Mesenchymal stem cell (in vitro differentiated cells and primary cell): Measurements from ENCODE around the gene PCSK6.
"Not testable (repeated sequence)": the region's sequence is repeated elsewhere in the genome, so short reads cannot be mapped to it uniquely, and the experiment has no call there.

Experiments
- DNase-seq: peaks from one replicate; pipeline ENCODE4 v3.0.0-alpha.2; 2013
- H2AFZ ChIP-seq: one replicate; pipeline ENCODE4 v1.6.1; 2013; ENCODE audit warnings: low read depth, mild to moderate bottlenecking, control low read depth, inconsistent platforms, low read length, moderate library complexity
- H2AK5ac ChIP-seq: 2 replicates; pipeline ENCODE4 v1.6.1; 2013; ENCODE audit warnings: low read length, moderate library complexity, mild to moderate bottlenecking, inconsistent platforms; ENCODE audit not compliant: severe bottlenecking
- H2BK120ac ChIP-seq: one replicate; pipeline ENCODE4 v1.6.1; 2013; ENCODE audit warnings: low read depth, mild to moderate bottlenecking, inconsistent platforms, low read length, moderate library complexity
- H2BK12ac ChIP-seq, 2 experiments: one replicate each; pipeline ENCODE4 v1.6.1; 2013; ENCODE audit warnings: inconsistent platforms in 2 of 2, low read length in 2 of 2, mild to moderate bottlenecking in 2 of 2, moderate library complexity in 2 of 2, control low read depth in 1 of 2
- H2BK15ac ChIP-seq: one replicate; pipeline ENCODE4 v1.6.1; 2013; ENCODE audit warnings: mild to moderate bottlenecking, low read depth, inconsistent platforms; ENCODE audit not compliant: poor library complexity, severe bottlenecking
- H2BK5ac ChIP-seq: 2 replicates; pipeline ENCODE4 v1.6.1; 2013; ENCODE audit warnings: low read depth, mild to moderate bottlenecking, low read length, control low read depth, inconsistent platforms; ENCODE audit not compliant: poor library complexity, severe bottlenecking
- H3K14ac ChIP-seq, 2 experiments: one replicate each; pipeline ENCODE4 v1.6.1; 2013; ENCODE audit warnings: inconsistent platforms in 2 of 2, low read length in 2 of 2, control low read depth in 1 of 2, mild to moderate bottlenecking in 1 of 2, moderate library complexity in 1 of 2
- H3K18ac ChIP-seq, 2 experiments: one replicate each; pipeline ENCODE4 v1.6.1; 2013; ENCODE audit warnings: inconsistent platforms in 2 of 2, low read length in 2 of 2, control low read depth in 1 of 2, low read depth in 1 of 2, mild to moderate bottlenecking in 1 of 2
- H3K23ac ChIP-seq, 2 experiments: one replicate each; pipeline ENCODE4 v1.6.1; 2013; ENCODE audit warnings: inconsistent platforms in 2 of 2, low read length in 2 of 2, mild to moderate bottlenecking in 2 of 2, moderate library complexity in 2 of 2, control low read depth in 1 of 2
- H3K27ac ChIP-seq: 2 replicates; pipeline ENCODE4 v1.5.1; 2013; ENCODE audit warnings: mild to moderate bottlenecking, moderate library complexity, low read length, control low read depth, inconsistent platforms; ENCODE audit not compliant: poor library complexity, severe bottlenecking
- H3K27me3 ChIP-seq, 2 experiments: 2 replicates each; pipeline versions ENCODE4 v1.6.1 to v1.7.0; 2013; ENCODE audit warnings: low read length in 2 of 2, mild to moderate bottlenecking in 2 of 2, moderate library complexity in 2 of 2, control low read depth in 1 of 2, inconsistent platforms in 1 of 2; ENCODE audit not compliant: control insufficient read depth in 1 of 2, insufficient read depth in 1 of 2
- H3K36me3 ChIP-seq, 2 experiments: 2 replicates each; pipeline versions ENCODE4 v1.6.1 to v1.7.0; 2013; ENCODE audit warnings: low read length in 2 of 2, control low read depth in 1 of 2, inconsistent platforms in 1 of 2, low read depth in 1 of 2, mild to moderate bottlenecking in 1 of 2; ENCODE audit not compliant: insufficient read depth in 2 of 2, control insufficient read depth in 1 of 2
- H3K4ac ChIP-seq, 2 experiments: one replicate each; pipeline ENCODE4 v1.6.1; 2013; ENCODE audit warnings: inconsistent platforms in 2 of 2, low read length in 2 of 2, mild to moderate bottlenecking in 2 of 2, moderate library complexity in 2 of 2, control low read depth in 1 of 2, low read depth in 1 of 2
- H3K4me1 ChIP-seq: 2 replicates; pipeline ENCODE4 v1.6.1; 2013; ENCODE audit warnings: low read depth, low read length, control low read depth; ENCODE audit not compliant: control insufficient read depth, insufficient read depth
- H3K4me2 ChIP-seq: 2 replicates; pipeline ENCODE4 v1.6.1; 2013; ENCODE audit warnings: low read length, mild to moderate bottlenecking, inconsistent platforms; ENCODE audit not compliant: poor library complexity, severe bottlenecking
- H3K4me3 ChIP-seq, 2 experiments: 2 replicates each; pipeline versions ENCODE4 v1.5.1 to v1.7.0; 2013; ENCODE audit warnings: low read length in 2 of 2, mild to moderate bottlenecking in 2 of 2, control low read depth in 1 of 2, low read depth in 1 of 2; ENCODE audit not compliant: insufficient read depth in 1 of 2
- H3K79me1 ChIP-seq: replicated peaks from 2 replicates; pipeline ENCODE4 v1.6.1; 2013; ENCODE audit warnings: mild to moderate bottlenecking, control low read depth, low read length, inconsistent platforms; ENCODE audit not compliant: poor library complexity, severe bottlenecking
- H3K9ac ChIP-seq: 2 replicates; pipeline ENCODE4 v1.7.0; 2013; ENCODE audit warnings: mild to moderate bottlenecking, low read length, moderate library complexity
- H3K9me3 ChIP-seq: 2 replicates; pipeline ENCODE4 v1.7.0; 2013; ENCODE audit warnings: mild to moderate bottlenecking, low read length; ENCODE audit not compliant: control insufficient read depth
- H4K8ac ChIP-seq: one replicate; pipeline ENCODE4 v1.6.1; 2013; ENCODE audit warnings: inconsistent platforms, mild to moderate bottlenecking, low read length, moderate library complexity
- H4K91ac ChIP-seq: one replicate; pipeline ENCODE4 v1.6.1; 2013; ENCODE audit warnings: mild to moderate bottlenecking, low read length, inconsistent platforms
- WGBS: methylation state at CpG from one replicate; pipeline ENCODE4 v1.1.7; 2013; ENCODE audit warnings: mixed read lengths; 5-methylcytosine and 5-hydroxymethylcytosine counted together

Gene PCSK6

GRCh38 chr15:101357333-101357732, 132.2 kb downstream of the PCSK6 start:
- Histone ChIP-seq H2BK12ac (no peak overlapping the region), H3K9ac (no peak overlapping the region), H3K4me2 (no peak overlapping the region), H3K14ac (peak overlapping the region in 1 of 2 experiments; percentile 41), H2BK15ac (no peak overlapping the region), H2AK5ac (no peak overlapping the region), H4K8ac (no peak overlapping the region), H3K23ac (no peak overlapping the region), H2BK120ac (no peak overlapping the region), H3K4ac (no peak overlapping the region), H3K18ac (no peak overlapping the region), H4K91ac (no peak overlapping the region), H3K9me3 (no peaks in the 10 kb centered on the region), H2AFZ (no peak overlapping the region), H3K4me3 (no peak overlapping the region), H3K4me1 (peaks cover 4% of the 10 kb centered on the region), H3K79me1 (no peaks in the 10 kb centered on the region), H3K27me3 (peaks cover 0 to 19% of the 10 kb centered on the region in 2 experiments), H3K36me3 (no peaks in the 10 kb centered on the region), H3K27ac (no peak overlapping the region), H2BK5ac (no peak overlapping the region)
- 89% methylated on average over 15 of the region's 15 CpGs for WGBS
- DNase-seq = no peak

- H2BK120ac ChIP-seq, H3K36me3 ChIP-seq, H3K14ac ChIP-seq, H3K27ac ChIP-seq, H3K4me2 ChIP-seq, H2AFZ ChIP-seq, H3K9me3 ChIP-seq, H2BK15ac ChIP-seq, H2AK5ac ChIP-seq, H2BK5ac ChIP-seq, DNase-seq, H4K91ac ChIP-seq, H3K4me3 ChIP-seq, H2BK12ac ChIP-seq, H3K18ac ChIP-seq, H4K8ac ChIP-seq, H3K4me1 ChIP-seq, H3K4ac ChIP-seq, H3K9ac ChIP-seq, H3K79me1 ChIP-seq, H3K23ac ChIP-seq: not testable (repeated sequence)
- H3K27me3 ChIP-seq = peaks cover 0 to 19% of the 10 kb centered on the region in 2 experiments
- 90% methylated on average over 4 of the region's 9 CpGs for WGBS
Observed at GRCh38 chr15:101356512-101357172, 132.9 kb downstream of the PCSK6 start.

GRCh38 chr15:101355678-101356464, 133.6 kb downstream of the PCSK6 start:
- Histone ChIP-seq H3K14ac (no peak overlapping the region), H3K27ac (no peak overlapping the region), H3K9ac (no peak overlapping the region)

DNA sequence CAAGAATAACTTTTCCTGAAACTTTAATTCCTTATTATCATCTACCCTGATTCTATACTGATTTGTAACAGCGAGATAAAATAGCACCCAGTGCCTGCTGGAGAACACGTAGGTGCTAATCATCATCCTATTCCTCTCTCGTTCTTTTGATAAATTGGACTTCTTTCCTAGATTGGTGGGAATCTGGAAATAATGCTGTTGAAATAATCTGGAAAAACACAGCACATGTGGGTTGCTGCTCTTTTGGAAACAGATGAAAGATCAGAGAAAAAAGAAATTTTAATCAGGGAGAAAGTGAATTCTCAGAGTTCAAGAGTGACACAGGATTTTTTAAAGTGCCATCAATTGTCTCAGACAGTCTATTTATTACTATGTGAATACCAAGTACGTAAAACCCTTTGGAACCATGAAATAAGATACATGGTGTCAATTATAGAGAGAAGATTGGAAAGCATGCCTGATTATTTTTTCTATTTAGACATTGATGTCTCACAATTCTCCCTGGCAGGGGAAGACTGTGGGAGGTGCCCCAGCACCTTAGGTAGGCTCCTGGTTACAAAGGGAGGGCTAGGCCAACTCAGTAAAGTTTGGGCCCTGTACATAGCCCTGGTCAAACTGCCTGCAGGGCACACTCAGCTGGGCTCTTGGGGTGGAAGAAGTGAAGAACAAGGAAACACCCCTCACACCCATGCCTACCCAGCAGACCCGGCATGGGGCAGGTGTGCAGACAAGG, 134.4 kb downstream of the PCSK6 start:
- H3K27ac ChIP-seq = no peak overlapping the region
- WGBS = 93% methylated on average over 4 of the region's 5 CpGs
- H3K14ac ChIP-seq = no peak overlapping the region
- H3K18ac ChIP-seq = no peak overlapping the region
- no peak overlapping the region for H4K8ac ChIP-seq
- no peak overlapping the region for H3K23ac ChIP-seq
- peaks cover 4% of the 10 kb centered on the region for H3K4me1 ChIP-seq
- no peaks in the 10 kb centered on the region for H3K9me3 ChIP-seq
- DNase-seq = no peak
- H2BK120ac ChIP-seq = no peak overlapping the region
- no peak overlapping the region for H2BK15ac ChIP-seq
- no peak overlapping the region for H2BK12ac ChIP-seq
- peak overlapping the region in 1 of 2 experiments; percentile 12 for H3K4me3 ChIP-seq
- no peak overlapping the region for H2AK5ac ChIP-seq
- H4K91ac ChIP-seq = no peak overlapping the region
- no peaks in the 10 kb centered on the region for H3K36me3 ChIP-seq
- H3K79me1 ChIP-seq = no peaks in the 10 kb centered on the region
- H3K4ac ChIP-seq = no peak overlapping the region
- H3K9ac ChIP-seq = no peak overlapping the region
- H3K27me3 ChIP-seq = peaks cover 0 to 11% of the 10 kb centered on the region in 2 experiments
- no peak overlapping the region for H2AFZ ChIP-seq
- no peak overlapping the region for H3K4me2 ChIP-seq
- no peak overlapping the region for H2BK5ac ChIP-seq

More at GRCh38 chr15:101355678-101356464, 133.6 kb downstream of the PCSK6 start:
- Histone ChIP-seq H3K9me3 (no peaks in the 10 kb centered on the region), H4K8ac (no peak overlapping the region), H3K36me3 (no peaks in the 10 kb centered on the region), H3K4ac (no peak overlapping the region), H2BK120ac (no peak overlapping the region), H3K27me3 (peaks cover 0 to 14% of the 10 kb centered on the region in 2 experiments), H4K91ac (no peak overlapping the region), H3K4me3 (peak overlapping the region in 1 of 2 experiments; percentile 12), H3K18ac (no peak overlapping the region), H3K4me1 (peaks cover 4% of the 10 kb centered on the region), H3K4me2 (no peak overlapping the region), H3K79me1 (no peaks in the 10 kb centered on the region), H2BK12ac (no peak overlapping the region), H2AFZ (no peak overlapping the region), H2BK15ac (no peak overlapping the region), H3K23ac (peak overlapping the region in 1 of 2 experiments; percentile 61), H2BK5ac (no peak overlapping the region), H2AK5ac (no peak overlapping the region)
- WGBS = 89% methylated on average over 21 of the region's 23 CpGs
- no peak for DNase-seq
